Ishikawa (cell line): Measurements from ENCODE around the gene IFNAR2.

Source experiments
- CEBPB ChIP-seq: IDR thresholded peaks from 2 replicates; pipeline ENCODE4 v1.6.1; 2012
- EGR1 ChIP-seq: IDR thresholded peaks from 2 replicates; pipeline ENCODE4 v1.6.1; 2012
- EP300 ChIP-seq: IDR thresholded peaks from 2 replicates; pipeline ENCODE4 v1.6.1; 2012; ENCODE audit warnings: borderline replicate concordance
- MAX ChIP-seq: IDR thresholded peaks from 2 replicates; pipeline ENCODE4 v1.6.1; 2012
- NFIC ChIP-seq: IDR thresholded peaks from 2 replicates; pipeline ENCODE4 v1.6.1; 2012
- RAD21 ChIP-seq: IDR thresholded peaks from 2 replicates; pipeline ENCODE4 v1.6.1; 2012; ENCODE audit warnings: low read depth
- REST ChIP-seq: IDR thresholded peaks from 2 replicates; pipeline ENCODE4 v1.6.1; 2012; ENCODE audit warnings: low read depth, mild to moderate bottlenecking
- TAF1 ChIP-seq: IDR thresholded peaks from 2 replicates; pipeline ENCODE4 v1.6.1; 2012; ENCODE audit warnings: low read depth, mild to moderate bottlenecking
- TCF12 ChIP-seq: IDR thresholded peaks from 2 replicates; pipeline ENCODE4 v1.6.1; 2012; ENCODE audit warnings: low read depth
- TEAD4 ChIP-seq: IDR thresholded peaks from 2 replicates; pipeline ENCODE4 v1.6.1; 2012
- USF1 ChIP-seq: IDR thresholded peaks from 2 replicates; pipeline ENCODE4 v1.6.1; 2012
- YY1 ChIP-seq: IDR thresholded peaks from 2 replicates; pipeline ENCODE4 v1.6.1; 2012; ENCODE audit warnings: low read depth

- no peak for TF ChIP-seq TEAD4
- TF ChIP-seq CEBPB: no peak
- no peak for TF ChIP-seq EGR1
- no peak for TF ChIP-seq YY1
- TF ChIP-seq TAF1: no peak
- TF ChIP-seq NFIC: no peak
- TF ChIP-seq TCF12: no peak
- no peak for TF ChIP-seq RAD21
- no peak for TF ChIP-seq EP300
- TF ChIP-seq USF1: no peak
- no peak for TF ChIP-seq REST
- no peak for TF ChIP-seq MAX
Observed at GRCh38 chr21:33279330-33279820, 49.6 kb downstream of the IFNAR2 start.
